ENCODE measurements around the gene ARTN. TPM values are rescaled to one million over a fixed set of nuclear protein-coding genes. Genes with fewer than 3 reads are reported as not detected.

ARTN gene
- polyA plus RNA-seq, 3 donors: 0.15 TPM; not detected in 2

GRCh38 chr1:43887748-43888147 is 45.9 kb upstream of the ARTN start:
- Mint-ChIP-seq H3K4me3 (no peak overlapping the region), H3K36me3 (peaks cover 4 to 7% of the 10 kb centered on the region in 2 donors), H3K27ac (no peak overlapping the region), H3K9me3 (no peaks in the 10 kb centered on the region), H3K27me3 (ENCODE audit: low read depth in 3 of 3) (peaks cover 0 to 2% (median 0%) of the 10 kb centered on the region in 3 donors), H3K4me1 (peaks cover 4% of the 10 kb centered on the region)
- H3K4me1 ChIP-seq (ENCODE audit: control insufficient read depth in 1 of 2, insufficient read depth in 2 of 2, low read length in 2 of 2): no peaks in the 10 kb centered on the region
- no peak for TF ChIP-seq CTCF (IDR thresholded peaks at IDR 0.05)
- no peaks in the 10 kb centered on the region for H3K9me3 ChIP-seq (replicated peaks in 1 of 2; ENCODE audit: control insufficient read depth in 1 of 2, insufficient read depth in 1 of 2, low read length in 2 of 2)
- no peaks in the 10 kb centered on the region for H4K20me1 ChIP-seq (ENCODE audit: insufficient read depth, low read length)
- no peak overlapping the region for H3K4me2 ChIP-seq (replicated peaks; ENCODE audit: extremely low read depth, low read length, poor library complexity, severe bottlenecking)
- H3K36me3 ChIP-seq (replicated peaks in 1 of 2; ENCODE audit: control insufficient read depth in 1 of 2, insufficient read depth in 2 of 2, low read length in 2 of 2): no peaks in the 10 kb centered on the region
- no peak for DNase-seq
- no peaks in the 10 kb centered on the region for H3K27me3 ChIP-seq (ENCODE audit: control insufficient read depth in 2 of 2, insufficient read depth in 2 of 2, low read length in 2 of 2)
- intact Hi-C loops (cut with micrococcal nuclease): no loop called here
- H3K27ac ChIP-seq (ENCODE audit: low read depth in 1 of 2, low read length in 2 of 2): no peak overlapping the region
- no peak overlapping the region for H3K4me3 ChIP-seq (replicated peaks in 1 of 3; ENCODE audit: low read depth in 2 of 3, low read length in 3 of 3)
- H2AFZ ChIP-seq (ENCODE audit: insufficient read depth, low read depth, low read length, poor library complexity, severe bottlenecking): no peak overlapping the region
- no peaks in the 10 kb centered on the region for H3K79me2 ChIP-seq (ENCODE audit: insufficient read depth, low read length)
- no peak overlapping the region for H3K9ac ChIP-seq (ENCODE audit: insufficient read depth, low read length, poor library complexity, severe bottlenecking)

- Mint-ChIP-seq H3K9me3 (no peaks in the 10 kb centered on the region), H3K27ac (no peak overlapping the region), H3K4me1 (no peaks in the 10 kb centered on the region), H3K4me3 (no peak overlapping the region), H3K36me3 (peaks cover 19 to 21% of the 10 kb centered on the region in 2 donors), H3K27me3 (ENCODE audit: low read depth in 3 of 3) (no peaks in the 10 kb centered on the region)
- no peak for DNase-seq
- Histone ChIP-seq H4K20me1 (ENCODE audit: insufficient read depth, low read length) (no peaks in the 10 kb centered on the region), H3K27me3 (ENCODE audit: control insufficient read depth in 2 of 2, insufficient read depth in 2 of 2, low read length in 2 of 2) (no peaks in the 10 kb centered on the region), H3K79me2 (ENCODE audit: insufficient read depth, low read length) (no peaks in the 10 kb centered on the region), H3K27ac (ENCODE audit: low read depth in 1 of 2, low read length in 2 of 2) (no peak overlapping the region), H3K4me3 (replicated peaks in 1 of 3; ENCODE audit: low read depth in 2 of 3, low read length in 3 of 3) (no peak overlapping the region), H3K4me2 (replicated peaks; ENCODE audit: extremely low read depth, low read length, poor library complexity, severe bottlenecking) (no peak overlapping the region), H3K36me3 (replicated peaks in 1 of 2; ENCODE audit: control insufficient read depth in 1 of 2, insufficient read depth in 2 of 2, low read length in 2 of 2) (peaks cover 9 to 22% of the 10 kb centered on the region in 2 donors), H3K9me3 (replicated peaks in 1 of 2; ENCODE audit: control insufficient read depth in 1 of 2, insufficient read depth in 1 of 2, low read length in 2 of 2) (no peaks in the 10 kb centered on the region), H3K9ac (ENCODE audit: insufficient read depth, low read length, poor library complexity, severe bottlenecking) (no peak overlapping the region), H2AFZ (ENCODE audit: insufficient read depth, low read depth, low read length, poor library complexity, severe bottlenecking) (no peak overlapping the region), H3K4me1 (ENCODE audit: control insufficient read depth in 1 of 2, insufficient read depth in 2 of 2, low read length in 2 of 2) (no peaks in the 10 kb centered on the region)
- intact Hi-C loops (cut with micrococcal nuclease): no loop called here
- 97% methylated on average over 3 of the region's 5 CpGs for WGBS (ENCODE audit: insufficient coverage)
- TF ChIP-seq CTCF (IDR thresholded peaks at IDR 0.05): no peak
These were observed 42.8 kb upstream of the ARTN start for GRCh38 chr1:43890815-43891214.

Data from CD14-positive monocyte (primary cell).